Stimulated activated naive CD8-positive, alpha-beta T cell treated with anti-CD3 and anti-CD28 coated beads, Interleukin-15, amount 100 ng/mL, for 72 hours (primary cell): Measurements from ENCODE around the gene NAA16.

Experiments
- ATAC-seq: fragments of 150-1000 bp; cut with Tn5 transposase; 2 replicates; pipeline ENCODE4 v1.10.0; 2021; ENCODE audit warnings: mild to moderate bottlenecking, moderate library complexity
- DNase-seq, 2 donors: peaks; one replicate each; pipeline ENCODE4 v3.0.0; 2021 to 2022
- H3K27ac Mint-ChIP-seq, 2 donors: one replicate each; pipeline ENCODE4 v1.8.0; 2022; ENCODE audit warnings: mild to moderate bottlenecking in 2 of 2, mixed read lengths in 2 of 2, moderate library complexity in 2 of 2
- H3K27me3 Mint-ChIP-seq: one replicate; pipeline ENCODE4 v1.8.0; 2022; ENCODE audit warnings: mixed read lengths
- H3K4me1 Mint-ChIP-seq: one replicate; pipeline ENCODE4 v1.8.0; 2022; ENCODE audit warnings: mild to moderate bottlenecking, mixed read lengths
- H3K4me3 Mint-ChIP-seq, 2 donors: one replicate each; pipeline ENCODE4 v1.8.0; 2022; ENCODE audit warnings: mild to moderate bottlenecking in 2 of 2, mixed read lengths in 2 of 2, moderate library complexity in 1 of 2
- H3K9me3 Mint-ChIP-seq, 2 donors: one replicate each; pipeline ENCODE4 v1.8.0; 2022; ENCODE audit warnings: mixed read lengths in 2 of 2

Gene NAA16

DNA sequence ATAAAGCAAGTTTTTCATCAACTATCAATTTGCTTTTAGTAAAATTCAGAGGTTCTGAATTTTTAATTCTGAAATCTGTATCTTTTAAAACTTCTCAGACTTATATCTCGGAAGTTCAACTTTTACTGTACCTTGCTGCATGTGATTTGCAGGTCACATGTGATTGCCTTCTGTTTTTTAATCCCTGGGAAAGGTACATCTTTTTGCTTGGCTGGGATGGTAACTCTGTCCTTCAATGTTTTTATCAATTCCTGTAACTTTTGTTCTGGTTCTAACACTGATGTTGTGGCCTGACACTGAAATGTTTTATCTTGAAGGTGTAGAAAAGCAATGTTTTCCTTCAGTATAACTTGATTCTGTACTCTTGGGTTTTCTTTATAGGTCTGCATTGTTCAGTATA lies 16.2 kb upstream of the NAA16 start:
- H3K27me3 Mint-ChIP-seq, result no peaks in the 10 kb centered on the region
- H3K9me3 Mint-ChIP-seq, result no peaks in the 10 kb centered on the region
- DNase-seq (no peak), ATAC-seq (no peak)
- H3K27ac Mint-ChIP-seq, result no peak overlapping the region
- peaks cover 8% of the 10 kb centered on the region for H3K4me1 Mint-ChIP-seq
- H3K4me3 Mint-ChIP-seq, result no peak overlapping the region

DNA sequence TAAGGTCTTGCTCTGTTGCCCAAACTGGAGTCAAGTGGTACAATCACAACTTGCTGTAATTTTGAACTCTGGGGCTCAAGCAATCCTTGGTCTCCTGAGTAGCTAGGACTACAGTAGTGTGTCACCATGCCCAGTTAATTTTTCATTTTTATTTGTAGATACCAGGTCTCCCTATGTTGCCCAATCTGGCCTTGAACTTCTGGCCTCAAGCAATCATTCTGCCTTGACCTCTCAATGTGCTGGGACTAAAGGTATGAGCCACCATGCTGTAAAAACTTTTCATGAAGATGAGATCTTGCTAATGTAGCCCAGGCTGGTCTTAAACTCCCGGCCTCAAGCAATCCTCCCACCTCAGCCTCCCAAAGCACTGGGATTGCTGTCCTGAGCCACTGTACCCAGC lies 15.1 kb upstream of the NAA16 start:
- ATAC-seq (no peak), DNase-seq (no peak)
- Mint-ChIP-seq H3K4me1 (peaks cover 10% of the 10 kb centered on the region), H3K9me3 (no peaks in the 10 kb centered on the region), H3K27ac (no peak overlapping the region), H3K4me3 (no peak overlapping the region), H3K27me3 (no peaks in the 10 kb centered on the region)

DNA sequence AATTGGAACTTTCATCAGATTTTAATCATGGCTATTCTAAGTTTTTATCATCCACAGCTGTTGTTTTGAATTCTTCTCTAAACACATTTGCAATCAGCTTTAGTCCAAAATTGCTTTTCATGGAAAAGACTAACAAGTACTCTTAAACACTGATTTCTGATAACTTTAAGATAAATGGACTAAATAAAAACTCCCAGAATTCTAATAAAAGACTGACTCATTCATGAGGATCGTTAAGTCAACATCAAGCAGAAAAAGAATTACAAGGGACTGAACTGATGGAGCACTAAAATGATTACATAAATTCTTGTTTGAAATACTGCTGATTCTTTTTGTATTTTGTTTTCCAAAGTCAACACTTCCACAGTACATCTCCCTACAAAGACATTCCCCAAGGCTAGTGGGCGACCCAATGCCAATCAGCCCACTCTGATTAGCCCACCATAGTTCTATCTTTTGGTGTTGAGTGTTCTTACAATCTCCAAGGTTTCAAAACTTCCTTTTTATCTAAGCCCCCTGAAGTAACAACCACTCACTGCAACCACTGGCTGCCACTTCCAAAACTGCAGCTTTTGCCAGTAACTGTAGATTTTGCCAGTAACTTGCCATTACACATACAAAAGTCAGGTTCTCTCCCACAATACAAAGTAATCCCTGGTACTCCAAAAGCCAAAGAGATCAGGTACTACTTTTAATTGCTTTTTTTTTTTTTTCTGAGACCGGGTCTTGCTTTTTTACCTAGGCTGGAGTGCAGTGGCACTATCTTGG lies 14.0 kb upstream of the NAA16 start:
- Mint-ChIP-seq H3K4me3 (no peak overlapping the region), H3K9me3 (no peaks in the 10 kb centered on the region), H3K27me3 (no peaks in the 10 kb centered on the region), H3K4me1 (peaks cover 10% of the 10 kb centered on the region), H3K27ac (no peak overlapping the region)
- no peak for ATAC-seq
- no peak for DNase-seq

DNA sequence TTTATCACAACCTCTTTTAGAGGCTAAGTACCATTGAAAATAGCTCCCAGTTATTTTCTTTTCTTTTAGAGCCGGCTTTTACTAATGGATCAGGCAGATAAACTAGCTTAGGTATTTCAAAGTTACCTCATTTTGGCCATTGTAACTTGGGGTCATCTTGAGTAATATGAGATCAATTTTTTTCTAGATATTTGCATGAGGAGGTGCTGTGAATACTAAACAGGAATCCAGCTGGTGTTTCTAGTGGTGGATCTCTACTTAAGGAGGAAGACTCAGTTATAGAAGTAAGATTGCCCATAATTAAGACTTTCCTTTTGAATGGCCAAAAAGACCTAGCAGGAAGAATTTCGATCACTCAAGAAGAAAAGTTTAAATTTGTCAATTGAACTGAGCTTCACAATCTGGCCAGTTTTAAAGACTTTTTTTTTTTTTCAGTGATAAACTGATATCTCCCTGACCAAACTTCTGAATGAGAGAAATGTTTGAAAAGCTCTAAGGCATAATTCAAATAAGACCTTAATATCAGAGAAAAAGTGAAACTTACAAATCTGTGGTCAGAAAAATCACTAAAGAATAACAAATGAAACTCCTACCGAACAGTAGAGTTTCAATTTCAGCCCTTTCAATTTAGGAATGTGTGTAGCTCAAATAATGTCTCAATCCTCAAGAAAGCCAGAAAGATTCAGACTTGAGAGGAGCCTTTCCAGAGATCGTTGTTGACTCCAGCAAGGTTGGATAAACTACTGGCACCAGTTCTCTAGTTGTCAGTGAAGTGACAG lies 11.6 kb upstream of the NAA16 start:
- DNase-seq (no peak), ATAC-seq (no peak)
- Mint-ChIP-seq H3K9me3 (no peaks in the 10 kb centered on the region), H3K4me1 (peaks cover 10% of the 10 kb centered on the region), H3K27me3 (no peaks in the 10 kb centered on the region), H3K27ac (no peak overlapping the region), H3K4me3 (no peak overlapping the region)

DNA sequence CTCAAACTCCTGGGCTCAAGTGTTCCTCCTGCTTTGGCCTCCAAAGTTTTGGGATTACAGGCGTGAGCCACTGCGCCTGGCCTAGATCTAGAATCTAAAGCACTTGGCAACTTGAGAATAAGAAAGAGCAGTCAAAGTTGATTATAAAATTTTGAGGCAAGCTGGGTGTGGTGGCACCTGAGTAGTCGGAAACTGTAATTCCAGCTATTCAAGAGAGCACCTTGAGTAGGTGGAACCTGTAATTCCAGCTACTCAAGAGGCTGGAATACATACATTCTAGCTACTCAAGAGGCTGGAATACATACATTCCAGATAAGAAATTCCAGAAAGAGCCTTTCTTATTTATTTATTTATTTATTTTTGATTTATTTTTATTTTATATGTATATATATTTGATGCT lies 8.3 kb upstream of the NAA16 start:
- Mint-ChIP-seq H3K27ac (no peak overlapping the region), H3K4me3 (no peak overlapping the region), H3K9me3 (no peaks in the 10 kb centered on the region), H3K4me1 (peaks cover 17% of the 10 kb centered on the region), H3K27me3 (no peaks in the 10 kb centered on the region)
- DNase-seq, result no peak
- ATAC-seq, result no peak

DNA sequence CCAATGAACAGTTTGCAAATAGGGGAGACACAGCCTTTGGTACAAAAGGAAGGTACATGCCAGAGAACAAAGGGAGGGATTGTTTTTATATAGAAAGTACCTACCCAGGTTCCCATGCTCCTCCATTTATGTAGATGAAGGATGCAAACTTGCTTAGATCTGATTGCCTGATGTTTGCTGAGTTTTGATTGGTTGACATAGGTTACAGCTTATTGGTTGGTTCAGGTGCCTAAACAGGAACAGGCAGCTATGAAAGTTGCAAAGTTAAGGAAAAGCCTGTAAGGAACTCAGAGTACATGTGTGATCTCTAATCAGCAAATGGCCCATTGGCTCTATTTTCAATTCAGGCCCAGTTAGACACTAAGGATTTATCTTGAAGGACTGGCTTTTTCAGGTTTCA lies 6.5 kb upstream of the NAA16 start:
- Mint-ChIP-seq H3K4me1 (peaks cover 14% of the 10 kb centered on the region), H3K9me3 (no peaks in the 10 kb centered on the region), H3K27ac (no peak overlapping the region), H3K4me3 (no peak overlapping the region), H3K27me3 (no peaks in the 10 kb centered on the region)
- ATAC-seq, result no peak
- no peak for DNase-seq

DNA sequence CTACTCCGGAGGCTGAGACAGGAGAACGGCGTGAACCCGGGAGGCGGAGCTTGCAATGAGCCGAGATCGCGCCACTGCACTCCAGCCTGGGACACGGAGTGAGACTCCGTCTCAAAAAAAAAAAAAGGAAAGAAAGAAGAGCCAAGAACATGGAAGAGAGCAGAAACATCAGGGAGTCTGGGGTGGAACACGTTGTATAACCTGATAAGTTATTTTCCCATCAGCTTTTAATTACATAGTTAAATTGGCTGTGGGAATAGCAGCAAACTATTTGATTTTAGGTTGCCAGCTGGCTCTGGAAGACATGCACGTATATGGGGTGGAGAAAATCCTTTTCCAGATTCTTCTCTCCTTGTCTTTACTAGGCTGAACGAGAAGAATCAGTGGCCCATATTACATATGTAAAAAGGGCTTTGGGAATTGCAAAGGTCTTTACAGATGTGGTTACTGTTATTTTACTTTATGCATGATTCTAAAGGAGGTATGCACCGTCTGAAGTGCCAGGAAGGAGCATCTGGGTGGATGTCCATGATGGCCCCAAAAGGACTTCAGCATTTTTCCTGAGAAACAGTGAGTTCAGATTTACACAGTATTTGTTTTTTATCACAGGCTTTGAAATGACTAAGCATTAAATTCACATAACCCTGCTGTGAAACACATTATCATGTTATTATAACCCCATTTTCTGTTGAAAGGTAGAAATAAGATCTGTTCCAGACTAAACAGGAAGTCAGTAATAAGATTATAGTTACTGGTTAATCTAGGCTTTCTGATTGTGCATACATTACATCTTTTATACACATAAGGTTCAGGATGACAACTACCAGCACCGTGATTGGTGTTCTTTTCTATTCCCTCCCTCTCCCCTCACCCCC lies 4.6 kb upstream of the NAA16 start:
- Mint-ChIP-seq H3K27ac (no peak overlapping the region), H3K9me3 (no peaks in the 10 kb centered on the region), H3K4me3 (no peak overlapping the region), H3K27me3 (no peaks in the 10 kb centered on the region), H3K4me1 (peaks cover 17% of the 10 kb centered on the region)
- DNase-seq (no peak), ATAC-seq (no peak)

DNA sequence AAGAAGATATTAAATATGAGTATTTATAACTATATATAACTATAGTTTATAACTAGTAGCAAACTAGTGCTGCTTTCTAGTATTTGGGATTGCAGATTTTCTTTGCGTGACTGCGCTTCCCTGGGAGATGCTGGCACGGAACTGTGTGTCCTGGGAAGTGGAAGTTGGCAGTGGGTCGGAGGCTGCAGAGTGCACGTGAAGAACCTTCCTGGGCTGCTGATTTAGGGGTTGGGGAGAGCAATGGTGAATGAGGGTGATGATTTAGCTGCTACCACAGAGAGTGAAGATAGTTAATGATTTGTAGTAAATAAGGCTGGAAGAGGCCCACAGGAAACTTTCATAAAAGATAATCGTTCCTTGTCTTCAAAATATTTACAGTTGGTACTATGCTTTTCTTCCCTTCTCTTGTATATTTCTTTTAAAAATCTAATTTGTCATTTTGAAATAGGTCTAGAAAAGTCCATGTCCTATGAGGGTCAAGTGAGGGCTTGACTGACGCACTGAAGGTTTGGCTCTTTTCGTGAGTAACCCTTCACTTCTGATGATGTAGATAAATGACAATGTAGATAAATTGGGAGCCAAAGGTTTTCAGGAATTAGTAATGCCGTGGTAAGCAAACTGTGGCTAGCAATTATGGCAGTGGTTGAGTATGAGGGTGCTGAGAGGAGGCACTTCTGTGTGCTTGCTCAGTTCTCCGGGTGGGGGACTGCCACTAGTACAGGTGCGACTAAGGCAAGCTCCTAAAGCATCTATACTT lies 3.0 kb upstream of the NAA16 start:
- Mint-ChIP-seq H3K4me1 (peaks cover 17% of the 10 kb centered on the region), H3K9me3 (no peaks in the 10 kb centered on the region), H3K27me3 (no peaks in the 10 kb centered on the region), H3K4me3 (no peak overlapping the region), H3K27ac (no peak overlapping the region)
- ATAC-seq, result no peak
- DNase-seq, result no peak

DNA sequence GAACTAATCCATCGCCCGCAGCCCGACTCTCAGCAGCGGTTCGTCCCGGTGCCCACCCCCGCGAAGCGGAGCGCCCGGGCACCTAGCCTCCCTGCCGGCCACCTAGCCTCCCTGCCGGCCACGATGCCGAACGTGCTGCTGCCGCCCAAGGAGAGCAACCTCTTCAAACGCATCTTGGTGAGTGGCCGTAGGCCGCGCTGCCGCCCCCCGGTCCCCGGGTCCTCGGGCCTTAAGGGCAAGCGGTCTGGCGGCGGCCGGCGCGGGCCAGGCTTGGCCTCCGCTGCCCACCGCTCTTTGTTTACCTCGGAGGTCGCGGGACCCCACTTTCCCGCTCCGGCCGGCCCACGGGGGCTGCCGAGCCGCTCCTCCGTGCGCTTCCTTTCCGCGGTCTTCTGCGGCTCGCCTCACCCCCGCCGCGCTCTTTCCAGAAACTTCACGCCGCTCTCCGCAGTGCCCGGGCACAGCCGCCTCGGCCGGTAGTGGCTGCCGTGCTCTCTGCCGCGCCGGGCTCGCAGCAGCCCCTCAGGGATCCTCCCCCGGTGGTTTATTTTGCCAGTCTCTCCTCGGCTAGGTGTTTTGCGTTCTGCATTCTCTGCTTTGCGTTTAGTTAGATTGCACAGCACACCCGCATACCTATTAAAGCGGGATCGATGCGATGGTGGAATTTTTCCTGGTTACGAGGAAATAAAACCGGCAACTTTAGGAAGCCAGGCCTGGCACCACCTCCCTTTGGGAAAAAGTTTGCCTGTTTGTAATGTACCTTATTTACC lies 524 bp downstream of the NAA16 start:
- Mint-ChIP-seq H3K27me3 (no peaks in the 10 kb centered on the region), H3K4me1 (peaks cover 45% of the 10 kb centered on the region), H3K27ac (peak overlapping the region; percentile 96 to 99), H3K9me3 (no peaks in the 10 kb centered on the region), H3K4me3 (peak overlapping the region; percentile 87 to 98)
- ATAC-seq (peak; percentile 68), DNase-seq (peak; percentile 63 to 64)

DNA sequence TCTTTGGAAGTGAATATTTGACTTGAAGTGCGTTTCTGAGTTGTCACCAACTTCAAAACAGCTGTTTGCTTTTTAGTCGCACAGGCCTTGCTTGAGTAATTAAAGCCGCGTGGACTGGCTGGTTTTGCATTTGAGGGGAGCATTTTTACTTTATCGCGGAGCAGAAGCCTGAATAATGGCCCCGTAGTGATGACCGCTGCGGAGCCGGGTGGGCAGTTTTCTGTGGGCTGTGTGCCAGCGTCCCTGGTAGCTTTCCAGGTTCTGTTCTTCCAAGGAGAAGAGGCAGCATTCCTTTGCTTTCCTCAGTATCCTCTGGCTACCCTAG lies 1.1 kb downstream of the NAA16 start:
- ATAC-seq (peak; percentile 6), DNase-seq (peak in 1 of 2 donors; percentile 27)
- H3K4me1 Mint-ChIP-seq, result peaks cover 49% of the 10 kb centered on the region
- H3K4me3 Mint-ChIP-seq, result peak overlapping the region; percentile 87 to 98
- H3K27ac Mint-ChIP-seq, result peak overlapping the region; percentile 96 to 99
- no peaks in the 10 kb centered on the region for H3K9me3 Mint-ChIP-seq
- H3K27me3 Mint-ChIP-seq, result no peaks in the 10 kb centered on the region

DNA sequence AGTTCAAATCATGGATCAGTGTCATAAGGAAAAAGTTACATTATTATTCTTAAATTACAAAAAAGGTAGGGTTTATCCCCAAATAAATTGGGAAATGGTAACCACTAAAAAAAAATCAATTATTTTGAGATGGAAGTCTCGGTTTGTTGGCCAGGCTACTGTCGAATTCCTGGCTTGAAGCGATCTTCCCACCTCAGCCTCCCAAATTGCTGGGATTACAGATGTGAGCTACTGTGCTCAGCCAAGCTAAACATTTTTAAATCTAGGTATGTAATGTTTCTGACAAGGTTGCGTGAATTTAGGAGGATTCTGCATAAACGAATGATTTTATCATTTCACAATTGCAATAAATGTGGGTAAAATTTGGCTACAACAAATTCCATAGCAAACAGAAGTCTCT lies 2.0 kb downstream of the NAA16 start:
- H3K4me3 Mint-ChIP-seq, result peak overlapping the region; percentile 87 to 98
- no peak for ATAC-seq
- no peaks in the 10 kb centered on the region for H3K9me3 Mint-ChIP-seq
- H3K4me1 Mint-ChIP-seq, result peaks cover 52% of the 10 kb centered on the region
- no peak for DNase-seq
- H3K27ac Mint-ChIP-seq, result peak overlapping the region in 1 of 2 donors; percentile 61
- H3K27me3 Mint-ChIP-seq, result no peaks in the 10 kb centered on the region

DNA sequence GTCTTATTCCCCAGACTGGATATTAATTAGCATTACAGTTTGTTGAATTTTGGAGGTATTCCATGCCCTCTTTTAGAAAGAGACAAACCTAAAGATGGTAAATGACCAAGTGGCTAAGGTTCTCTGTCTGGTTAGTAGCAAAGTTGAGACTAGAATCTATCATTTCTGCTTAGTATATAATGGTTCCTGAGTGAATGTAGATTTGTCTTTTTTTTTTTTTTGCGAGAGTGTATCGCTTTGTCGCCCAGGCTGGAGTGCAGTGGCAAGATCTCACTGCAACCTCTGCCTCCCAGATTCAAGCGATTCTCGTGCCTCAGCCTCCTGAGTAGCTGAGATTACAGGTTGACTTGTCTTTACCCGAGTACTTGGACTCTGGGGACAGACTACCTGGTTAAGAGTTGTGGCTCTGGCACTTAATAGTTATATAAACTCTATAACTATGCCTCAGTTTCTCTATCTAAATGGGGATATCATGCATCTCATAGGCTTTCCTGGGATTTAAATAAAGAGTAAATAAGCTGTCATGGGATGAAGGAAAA lies 2.7 kb downstream of the NAA16 start:
- H3K9me3 Mint-ChIP-seq, result no peaks in the 10 kb centered on the region
- DNase-seq (no peak), ATAC-seq (no peak)
- H3K4me3 Mint-ChIP-seq, result peak overlapping the region; percentile 87 to 98
- H3K4me1 Mint-ChIP-seq, result peaks cover 55% of the 10 kb centered on the region
- H3K27me3 Mint-ChIP-seq, result no peaks in the 10 kb centered on the region
- H3K27ac Mint-ChIP-seq, result peak overlapping the region in 1 of 2 donors; percentile 40

DNA sequence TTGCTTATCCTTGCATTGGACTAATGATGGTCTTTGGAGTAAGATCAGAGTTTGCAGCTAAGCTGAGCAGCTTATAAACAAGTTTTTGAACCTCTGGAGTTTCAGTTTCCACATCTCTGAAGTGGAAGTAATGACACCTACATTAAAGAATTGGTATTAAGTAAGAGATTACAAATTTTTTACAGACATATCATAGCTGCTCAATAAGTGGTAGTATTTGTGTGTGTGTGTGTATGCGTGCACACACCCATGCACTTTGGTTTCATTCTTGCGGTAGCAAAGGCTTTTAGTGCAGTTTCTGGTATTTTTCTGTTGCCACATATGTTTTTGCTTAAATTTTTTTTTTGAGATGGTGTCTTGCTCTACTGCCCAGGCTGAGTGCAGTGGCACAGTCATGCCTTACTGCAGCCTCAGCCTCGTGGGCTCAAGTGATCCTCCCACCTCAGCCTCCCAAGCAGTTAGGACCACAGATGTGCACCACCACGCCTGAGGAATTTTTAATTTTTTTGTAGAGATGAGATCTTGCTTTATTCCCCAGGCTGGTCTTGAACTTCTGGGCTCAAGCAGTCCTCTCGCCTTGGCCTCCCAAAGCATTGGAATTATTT lies 4.5 kb downstream of the NAA16 start:
- no peaks in the 10 kb centered on the region for H3K9me3 Mint-ChIP-seq
- H3K27me3 Mint-ChIP-seq, result no peaks in the 10 kb centered on the region
- H3K4me1 Mint-ChIP-seq, result peaks cover 46% of the 10 kb centered on the region
- peak overlapping the region in 1 of 2 donors; percentile 34 for H3K27ac Mint-ChIP-seq
- no peak for DNase-seq
- ATAC-seq, result peak; percentile 2
- H3K4me3 Mint-ChIP-seq, result peak overlapping the region; percentile 63 to 87

DNA sequence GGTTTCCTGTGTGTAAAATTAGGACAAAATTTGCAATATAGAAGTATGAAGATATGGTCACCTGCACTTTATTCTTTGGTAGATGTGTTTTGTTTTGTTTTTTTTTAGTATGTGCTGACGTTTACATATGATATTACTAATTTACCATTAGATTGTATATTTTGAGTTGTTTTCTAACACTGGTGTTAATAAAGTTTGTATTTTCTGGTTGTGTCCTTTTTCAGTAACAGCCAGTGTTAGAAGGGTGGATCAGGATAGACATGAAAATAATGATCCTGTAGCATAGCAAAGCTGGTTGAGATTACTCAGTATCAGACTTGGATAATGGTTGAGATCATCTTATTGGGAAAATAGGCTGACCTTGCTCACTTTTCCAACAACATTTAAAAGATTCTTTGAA lies 6.2 kb downstream of the NAA16 start:
- Mint-ChIP-seq H3K27ac (no peak overlapping the region), H3K4me1 (peaks cover 51% of the 10 kb centered on the region), H3K4me3 (no peak overlapping the region), H3K9me3 (no peaks in the 10 kb centered on the region), H3K27me3 (no peaks in the 10 kb centered on the region)
- ATAC-seq, result no peak
- no peak for DNase-seq
